ENCODE data around the gene EHBP1.

The EHBP1 gene

DNA sequence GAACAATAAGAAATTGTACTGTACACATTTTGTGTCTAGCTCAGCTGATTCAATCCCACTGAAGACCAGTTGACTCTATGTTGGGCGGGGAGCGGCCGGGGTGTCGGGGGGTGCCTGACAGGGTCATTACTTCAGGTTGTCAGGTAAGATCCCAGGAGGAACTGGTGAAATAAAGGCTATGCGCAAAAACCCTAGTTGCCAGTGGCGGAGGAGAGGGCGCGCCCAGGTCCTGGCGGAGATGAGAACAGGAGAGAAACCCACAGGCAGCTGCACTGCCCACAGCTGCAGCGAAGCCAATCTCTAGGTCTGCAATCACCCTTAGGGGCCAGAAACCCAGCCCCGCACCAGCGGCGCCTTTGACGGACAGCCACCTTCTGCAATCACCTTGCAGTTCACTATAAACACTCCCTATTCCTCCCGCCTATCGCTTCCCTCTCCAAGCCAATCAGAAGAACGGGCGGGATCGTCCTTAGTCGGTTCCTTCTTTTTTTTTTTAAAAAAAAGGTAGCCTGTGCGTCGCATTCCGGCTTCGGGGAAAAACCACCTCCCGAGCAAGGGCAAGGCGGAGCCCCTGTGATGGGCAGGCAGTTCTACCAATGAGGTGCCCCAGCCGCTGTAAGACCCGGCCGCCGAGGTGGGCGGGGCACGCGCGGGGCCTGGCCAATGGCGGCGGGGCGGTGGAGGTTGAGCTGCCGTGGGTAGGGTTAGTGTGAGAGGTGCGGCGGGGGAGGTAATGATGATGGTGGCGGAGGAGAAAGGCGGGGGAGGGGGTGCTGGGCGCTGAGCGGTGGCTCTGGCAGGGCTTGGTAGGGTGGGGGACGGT is at the start of gene EHBP1:
EHBP1 (plus strand) TSS at position 707 of the 823 bp plus-strand sequence. CDS start 1,479 bp downstream, outside the sequence.
- peak; percentile 96 for DNase-seq

DNA sequence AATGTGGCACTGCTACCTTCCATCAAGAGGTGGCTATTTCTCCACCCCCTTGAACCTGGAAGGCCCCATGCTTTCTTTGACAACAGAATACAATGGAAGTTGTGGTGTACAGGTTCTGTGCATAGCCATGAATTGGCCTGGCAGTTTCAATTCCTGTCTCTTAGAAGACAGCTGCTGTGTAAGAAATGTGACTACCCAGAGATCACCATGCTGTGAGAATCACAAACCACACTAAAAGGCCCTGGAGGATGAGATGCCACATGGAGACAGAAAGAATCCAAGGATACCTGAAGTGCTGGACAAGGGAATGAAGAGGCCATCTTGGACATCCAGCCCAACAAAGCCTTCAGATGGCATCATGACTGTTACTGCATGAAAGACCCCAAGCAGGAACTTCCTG is 47.7 kb upstream of the EHBP1 start:
- DNase-seq, result no peak

DNA sequence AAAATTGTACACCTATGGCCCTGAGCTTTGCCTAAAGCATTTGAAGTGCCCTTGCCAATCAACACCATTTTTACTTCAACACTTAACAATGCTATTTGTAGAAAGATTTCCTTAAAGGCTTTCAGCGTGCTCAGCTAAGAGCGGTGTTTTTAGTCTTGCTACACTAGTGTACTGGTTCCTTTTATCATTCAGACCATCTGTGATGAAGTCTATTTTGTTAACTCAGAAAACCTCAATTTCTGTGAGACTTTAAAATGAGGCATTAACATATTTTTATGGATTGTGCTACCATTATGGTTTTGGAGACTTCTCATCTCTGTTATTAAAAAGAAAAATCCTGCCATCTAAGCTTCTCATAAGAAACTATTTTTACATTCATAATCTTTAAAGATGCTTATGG is 46.6 kb upstream of the EHBP1 start:
- no peak for DNase-seq

DNA sequence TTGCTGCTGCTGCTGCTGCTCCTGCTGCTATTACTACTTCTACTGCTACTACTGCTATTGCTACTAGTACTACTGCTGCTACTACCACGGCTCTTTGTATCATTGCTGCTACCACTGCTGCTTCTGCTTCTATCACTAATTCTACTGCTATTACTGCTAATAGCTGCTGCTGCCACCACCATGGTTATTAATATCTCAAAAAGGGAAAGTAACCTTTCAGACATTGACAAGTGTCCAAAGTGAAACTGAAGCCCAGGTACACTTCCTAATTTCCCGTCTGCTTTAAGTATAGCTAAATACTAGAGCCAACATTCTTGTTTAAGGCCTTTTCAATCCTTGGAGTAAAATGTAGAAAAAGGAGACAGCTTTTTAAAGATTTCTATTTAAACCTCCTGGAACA is 45.4 kb upstream of the EHBP1 start:
- no peak for DNase-seq

DNA sequence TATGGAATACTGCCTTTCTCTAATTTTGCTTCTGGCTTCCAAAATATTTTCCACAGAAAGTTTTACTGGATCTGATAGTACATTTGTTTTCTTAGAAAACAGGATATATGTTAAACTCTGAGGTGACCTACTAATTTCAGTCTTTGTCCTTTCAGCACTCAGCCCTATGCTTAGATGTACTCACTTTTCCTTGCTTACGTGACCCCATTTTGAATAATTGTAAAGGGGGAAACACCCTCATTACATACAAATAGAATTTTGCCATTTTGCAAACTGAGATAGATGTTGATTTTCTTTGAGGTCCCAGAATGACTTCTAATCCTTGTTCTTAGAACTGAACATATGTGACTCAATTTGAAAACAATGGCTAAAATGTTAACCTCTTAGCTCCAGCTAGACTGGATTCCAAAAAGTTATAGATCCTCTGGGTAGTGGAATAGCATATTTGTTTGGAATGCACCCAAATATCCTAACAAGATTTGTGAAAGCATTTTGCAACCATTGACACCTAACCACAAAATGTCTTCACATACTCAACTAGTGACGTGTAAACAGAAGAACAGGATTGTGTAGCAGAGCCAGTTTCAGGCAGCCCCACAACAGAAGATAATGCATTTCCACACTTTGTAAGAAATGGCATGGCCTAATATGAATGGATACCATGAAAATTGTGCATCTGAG is 44.8 kb upstream of the EHBP1 start:
- no peak for DNase-seq

DNA sequence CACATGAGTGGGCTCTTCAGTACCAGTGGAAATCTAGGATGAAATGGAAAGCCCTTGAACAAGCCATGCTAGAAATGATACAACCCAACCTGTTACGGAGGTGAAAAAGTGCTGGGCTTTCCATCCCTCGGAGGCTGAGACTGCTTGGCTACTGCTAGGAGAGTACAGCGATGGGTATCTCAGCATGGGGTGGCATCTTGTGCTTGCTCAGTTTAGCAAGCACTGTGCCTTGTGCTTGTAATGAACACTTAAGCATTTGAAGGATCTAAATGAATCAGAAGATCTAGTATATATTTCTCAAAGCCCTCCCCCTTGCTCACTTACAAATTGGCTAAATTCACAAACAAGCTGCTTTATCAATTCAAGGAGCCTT is 44.3 kb upstream of the EHBP1 start:
- no peak for DNase-seq

DNA sequence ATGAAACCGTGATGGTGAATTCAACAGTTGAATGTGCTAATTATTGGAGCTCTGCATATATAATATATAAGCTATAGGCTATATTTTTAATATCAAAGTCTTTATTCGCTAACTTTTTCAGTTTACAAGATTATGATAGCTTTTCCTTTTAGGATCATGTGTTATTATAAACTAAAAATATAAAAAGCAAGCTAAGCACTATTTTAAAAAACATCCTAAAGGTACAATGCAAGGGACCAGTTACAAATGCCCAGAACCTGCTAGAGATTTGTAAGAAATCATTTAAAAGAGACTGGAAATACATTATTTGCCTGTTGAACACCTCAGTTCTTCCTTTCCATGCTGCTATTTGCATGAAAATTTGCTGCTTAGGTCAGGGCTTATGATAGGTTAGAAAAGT is 43.4 kb upstream of the EHBP1 start:
- DNase-seq, result no peak

DNA sequence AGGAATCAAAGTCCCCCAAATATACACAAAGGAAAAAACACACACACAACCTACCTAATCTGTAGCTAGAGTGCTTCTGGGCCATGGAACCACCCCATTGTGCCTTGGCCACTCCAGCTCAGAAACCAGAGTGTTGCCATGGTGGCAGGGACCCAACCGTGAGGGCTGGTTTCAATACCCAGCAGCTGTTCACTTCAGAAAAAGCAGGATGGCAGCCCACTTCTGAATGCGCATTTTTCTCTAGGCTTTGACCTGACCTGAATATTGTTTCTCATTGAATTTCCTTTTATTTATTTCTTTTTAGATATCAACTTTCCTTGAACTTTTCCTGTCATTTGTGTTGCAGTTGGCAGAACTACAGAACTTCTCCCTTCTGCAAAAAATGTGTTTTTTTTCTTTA is 43.0 kb upstream of the EHBP1 start:
- no peak for DNase-seq

DNA sequence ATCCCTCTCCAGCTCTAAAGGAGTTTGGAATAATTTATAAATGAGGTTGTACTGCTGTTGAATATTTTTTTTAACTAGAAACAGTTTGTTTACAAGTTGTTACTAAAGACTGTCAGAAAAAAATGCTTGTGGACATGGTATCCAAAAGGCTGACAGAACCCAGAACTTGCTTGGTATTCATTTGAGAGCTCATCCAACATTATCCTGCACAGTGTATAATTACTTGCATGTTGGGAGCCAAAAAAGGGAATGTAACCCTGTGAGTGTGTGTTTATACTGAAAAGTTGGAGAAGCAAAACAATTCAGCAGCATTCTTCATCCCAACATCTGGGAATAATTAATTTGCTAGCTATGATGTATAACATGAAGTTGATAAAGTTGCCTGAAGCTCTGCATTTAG is 42.1 kb upstream of the EHBP1 start:
- DNase-seq, result no peak

DNA sequence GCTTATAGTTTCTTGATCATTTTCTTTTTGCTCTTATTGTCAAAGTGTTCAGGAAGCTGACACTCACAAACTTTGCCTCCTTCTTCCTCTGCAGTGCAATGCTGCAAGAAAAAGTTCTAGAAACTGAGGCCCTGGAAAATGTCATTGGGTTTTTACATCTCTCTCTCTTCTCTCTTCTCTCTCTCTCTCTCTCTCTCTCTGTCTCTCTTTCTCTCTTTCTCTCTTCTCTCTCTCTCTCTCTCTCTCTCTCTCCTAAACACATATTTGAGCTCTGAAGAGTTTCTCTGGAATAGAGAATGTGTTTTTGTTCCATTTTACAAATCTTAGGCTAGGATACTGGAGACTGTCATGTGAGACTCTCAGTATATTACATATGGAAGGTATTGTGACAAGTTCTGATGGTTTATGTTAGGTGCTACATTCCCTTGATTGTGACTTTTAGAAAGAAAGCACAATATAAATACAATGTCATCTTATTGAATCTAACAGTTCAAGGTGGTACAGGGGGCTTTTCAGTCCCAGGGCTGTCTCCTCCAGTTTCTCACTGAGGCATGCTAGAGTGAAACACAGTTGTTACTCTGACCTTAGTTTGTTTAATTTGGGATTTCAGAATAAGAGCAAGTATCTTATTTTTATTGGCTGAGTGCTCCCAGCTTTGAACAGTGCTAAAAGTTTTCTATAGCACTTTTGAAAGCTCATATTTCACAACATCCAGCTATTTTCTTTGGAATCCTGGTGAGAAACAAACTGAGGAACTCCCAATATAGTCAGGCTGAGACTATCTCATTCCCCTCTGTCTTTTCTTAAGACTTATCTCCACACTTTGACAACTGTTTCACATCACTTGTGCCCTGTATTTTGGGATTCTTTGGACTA is 41.4 kb upstream of the EHBP1 start:
- no peak for DNase-seq

DNA sequence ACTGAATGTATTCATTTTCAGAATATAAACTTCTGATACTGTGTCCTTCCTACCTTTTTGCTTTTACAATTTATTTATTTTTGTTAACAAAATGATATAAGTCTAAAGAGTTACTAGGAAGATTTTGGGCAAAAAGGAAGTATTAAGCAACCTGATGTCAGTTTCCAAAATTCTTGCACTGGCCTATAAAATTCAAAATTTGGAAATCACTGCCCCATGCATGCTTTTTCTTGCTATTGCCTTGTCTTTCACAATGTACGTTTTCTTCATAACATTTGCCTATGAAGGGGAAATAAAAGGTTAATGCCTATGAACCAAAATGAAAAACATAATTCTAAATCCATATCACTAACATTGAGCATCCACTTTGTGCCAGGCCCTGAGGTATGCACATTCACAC is 40.1 kb upstream of the EHBP1 start:
- no peak for DNase-seq

DNA sequence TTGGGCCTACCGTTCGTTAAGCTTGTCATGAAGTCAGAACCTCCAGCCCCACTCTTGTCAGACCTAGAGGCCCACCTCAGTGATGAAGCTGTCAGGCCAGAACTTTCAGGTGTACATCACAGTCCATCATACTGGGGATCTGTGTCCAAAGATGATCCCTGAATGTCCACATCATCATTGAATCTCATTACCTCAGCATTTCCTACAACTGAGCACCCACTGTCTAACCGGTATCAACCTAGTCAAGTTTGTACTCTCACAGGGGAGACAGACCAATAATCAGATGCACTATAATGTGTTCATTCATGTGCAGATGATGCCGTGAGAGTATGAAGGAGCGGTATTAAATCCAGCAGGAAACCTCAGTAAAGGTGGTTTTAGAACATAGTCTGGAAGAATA is 36.3 kb upstream of the EHBP1 start:
- DNase-seq, result no peak

DNA sequence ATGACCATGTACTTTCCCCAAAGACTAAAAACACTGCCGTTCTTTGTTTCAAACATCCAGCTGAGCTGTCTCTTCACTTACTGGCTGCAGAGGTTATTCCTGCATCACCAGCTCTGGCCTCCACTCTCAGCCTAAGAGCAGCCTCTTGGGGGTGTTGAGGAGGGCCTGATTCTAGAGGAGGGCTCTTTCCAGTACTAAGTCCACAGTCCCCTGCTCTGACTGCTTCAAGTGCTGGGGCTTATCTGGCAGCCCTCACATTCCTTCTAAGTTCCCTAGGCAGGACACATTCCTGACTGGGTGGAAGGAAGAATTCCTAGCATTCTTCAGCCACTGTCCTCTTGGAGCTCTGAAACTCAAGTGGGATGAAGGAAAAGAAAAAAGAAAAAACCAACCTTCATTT is 32.9 kb upstream of the EHBP1 start:
- no peak for DNase-seq

DNA sequence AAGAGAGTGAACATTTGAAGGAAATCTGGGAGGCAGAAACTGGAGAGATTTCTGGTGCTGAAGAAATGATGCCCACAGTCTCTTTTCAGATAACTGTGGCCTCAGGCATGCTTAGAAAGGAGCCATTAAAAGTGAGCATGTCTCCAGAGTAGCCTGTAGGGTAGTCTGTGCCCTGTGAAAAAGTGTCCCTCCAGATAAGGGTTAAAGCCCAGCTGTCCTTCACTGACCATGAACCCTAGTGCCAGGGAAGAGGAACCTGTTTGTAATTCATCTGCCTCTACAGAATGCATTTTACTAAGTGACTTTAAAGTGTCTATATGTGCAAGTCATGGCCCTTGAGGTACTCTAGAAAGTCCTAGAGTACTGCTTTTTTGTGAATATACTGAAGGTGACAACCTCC is 30.5 kb upstream of the EHBP1 start:
- DNase-seq, result no peak

DNA sequence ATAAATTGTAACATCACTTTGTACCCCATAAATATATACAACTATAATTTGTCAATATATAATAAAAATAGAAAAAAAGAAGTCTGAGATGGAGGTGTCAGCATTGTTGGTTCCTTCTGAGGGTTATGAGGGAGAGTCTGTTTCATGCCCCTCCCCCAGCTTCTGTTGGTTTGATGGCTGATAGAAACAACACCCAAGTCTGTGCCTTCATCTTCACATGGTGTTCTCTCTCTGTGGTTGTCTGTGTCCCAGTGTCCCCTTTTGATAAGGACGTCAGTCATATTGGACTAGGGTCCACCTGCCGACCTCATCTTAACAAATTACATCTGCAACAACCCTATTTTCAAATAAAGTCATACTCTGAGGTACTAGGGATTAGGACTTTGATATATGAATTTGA is 20.3 kb upstream of the EHBP1 start:
- DNase-seq, result no peak

DNA sequence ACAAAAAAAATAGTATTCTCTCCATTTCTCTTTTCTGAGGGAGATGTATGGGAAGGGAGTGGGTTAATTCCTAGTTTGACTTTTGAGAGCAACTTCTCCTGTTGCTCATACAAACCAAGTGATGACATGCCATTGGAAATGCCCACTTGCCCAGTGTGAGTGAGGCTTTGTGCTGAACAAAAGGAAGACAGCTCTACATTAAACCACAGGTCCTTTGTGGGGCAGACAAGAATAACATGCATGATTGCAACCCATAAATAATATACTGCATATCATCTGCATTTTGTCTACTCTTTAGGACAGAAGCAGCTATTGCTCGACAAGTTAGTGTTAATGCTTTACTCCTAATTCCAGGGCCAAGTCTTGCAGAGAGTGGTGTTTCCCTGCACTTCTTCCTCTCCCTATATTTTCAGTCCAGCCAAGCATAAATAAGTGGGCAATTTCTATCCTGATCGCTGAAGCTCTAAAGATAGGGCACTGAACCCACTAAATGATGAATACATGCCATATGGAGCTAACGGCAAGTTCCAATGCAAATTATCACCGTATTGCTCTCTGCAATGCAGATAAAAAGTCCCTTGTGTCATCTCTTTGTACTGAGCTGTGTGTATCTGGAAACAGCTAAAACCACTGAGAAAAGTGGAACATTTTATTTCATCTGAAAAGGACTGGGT is 19.4 kb upstream of the EHBP1 start:
- no peak for DNase-seq

DNA sequence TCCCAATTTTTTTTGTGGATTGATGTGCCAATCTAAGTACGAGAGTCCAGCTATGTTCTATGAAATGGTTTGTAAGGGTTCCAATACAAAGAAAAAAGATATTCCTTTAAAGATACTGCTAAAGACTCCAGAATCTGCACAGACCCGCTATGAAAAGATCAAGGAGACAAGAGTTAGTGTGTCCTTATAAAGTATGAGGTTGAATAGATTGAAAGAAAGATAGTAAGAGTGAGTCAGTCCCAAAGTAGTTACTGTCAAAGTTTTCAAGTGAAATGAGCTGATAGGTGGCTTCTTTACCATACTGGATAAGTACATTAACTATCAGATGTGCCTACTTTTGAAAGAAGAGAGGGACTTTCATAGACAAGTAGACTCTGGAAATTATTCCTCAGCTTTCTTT is 17.9 kb upstream of the EHBP1 start:
- no peak for DNase-seq

DNA sequence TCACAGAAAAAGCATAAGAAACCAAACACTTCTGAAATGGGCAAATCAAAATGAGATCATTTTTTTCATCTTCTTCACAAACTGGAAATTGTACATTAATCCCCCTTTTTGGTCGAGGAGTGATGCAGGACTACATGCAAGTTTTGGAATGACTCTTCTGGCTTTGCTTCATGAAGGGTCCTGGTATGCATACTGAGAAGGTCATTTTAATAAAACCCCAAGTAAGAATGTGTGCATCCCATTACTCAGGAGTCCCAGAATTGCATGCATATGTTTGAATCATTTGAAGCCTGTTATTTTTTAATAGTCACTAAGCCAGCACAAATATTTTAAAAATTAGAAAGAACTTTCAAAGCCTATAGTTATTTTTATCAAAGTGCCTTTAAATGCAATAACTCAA is 16.7 kb upstream of the EHBP1 start:
- DNase-seq, result no peak

DNA sequence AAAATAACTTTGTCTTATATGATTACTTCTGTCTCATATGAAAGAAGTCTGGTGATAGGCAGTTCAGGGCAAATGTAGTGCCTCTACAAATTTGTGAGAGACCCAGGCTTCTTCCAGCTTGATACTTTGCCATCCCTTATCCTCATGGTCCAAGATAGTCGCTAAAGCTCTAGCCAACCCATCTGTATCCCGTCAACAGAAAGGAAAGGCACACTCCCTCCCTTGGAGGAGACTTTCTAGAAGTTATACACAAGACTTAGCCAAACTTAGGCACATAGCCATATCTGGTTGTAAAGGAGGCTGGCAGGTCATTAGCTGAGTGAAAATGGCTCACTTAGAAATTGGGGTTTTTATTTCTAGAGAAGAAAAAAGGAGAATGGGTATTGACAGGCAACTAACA is 14.3 kb upstream of the EHBP1 start:
- DNase-seq, result no peak

DNA sequence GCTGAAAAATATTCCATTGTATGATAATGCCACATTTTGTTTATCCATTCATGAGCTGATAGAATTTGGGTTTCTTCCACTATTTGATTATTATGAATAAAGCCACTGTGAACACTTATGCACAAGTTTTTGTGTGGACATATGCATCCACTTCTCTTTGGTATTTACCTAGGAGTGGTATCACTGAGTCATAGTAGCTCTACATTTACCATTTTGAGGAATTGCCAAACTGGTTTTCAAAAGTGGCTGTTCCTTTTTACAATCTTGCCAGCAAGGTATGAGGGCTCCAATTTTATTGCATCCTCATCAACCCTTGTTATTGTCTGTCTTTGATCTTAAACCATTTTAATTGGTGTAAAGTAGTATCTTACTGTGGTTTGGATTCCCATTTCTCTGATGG is 13.3 kb upstream of the EHBP1 start:
- DNase-seq, result no peak

DNA sequence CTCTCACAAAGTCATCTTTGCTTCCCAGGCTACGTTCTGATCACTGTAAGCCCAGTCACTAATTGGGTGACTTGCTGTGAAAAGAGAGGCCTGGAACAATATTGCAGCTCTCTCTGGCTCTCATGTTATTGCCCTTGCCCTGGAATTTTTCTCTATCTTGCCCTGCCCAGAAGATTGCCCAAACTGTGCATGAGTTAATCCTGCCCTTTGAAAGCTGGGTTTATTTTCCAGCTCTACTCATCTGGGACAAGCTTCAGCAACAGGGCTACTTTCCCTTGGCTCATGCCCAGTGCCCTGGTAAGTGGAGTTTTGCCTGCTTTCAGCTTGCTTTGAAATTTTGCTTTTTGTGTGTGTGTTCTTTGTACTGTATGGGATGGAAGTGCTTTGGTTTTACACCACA is 6.9 kb upstream of the EHBP1 start:
- no peak for DNase-seq

DNA sequence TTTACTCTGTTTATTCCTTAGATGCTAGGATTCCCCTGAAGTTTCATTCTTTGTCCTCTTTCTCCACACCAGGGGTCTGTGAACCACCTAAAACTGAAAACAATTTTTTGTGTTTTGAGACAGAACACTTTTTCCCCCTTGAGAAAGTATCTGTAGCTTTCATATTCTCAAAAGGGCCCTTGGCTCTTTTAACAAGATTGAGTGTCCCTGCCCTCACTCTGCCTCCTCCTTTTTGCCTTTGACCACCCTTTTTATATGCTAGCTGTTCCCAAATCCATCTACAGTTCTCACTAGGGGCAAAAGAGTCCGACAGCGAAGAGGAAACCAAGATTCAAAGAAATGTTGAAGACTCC is 883 bp upstream of the EHBP1 start:
- DNase-seq, result no peak
